DMS114 treated with DMSO at 0.1 percent for 48 hours (cell line): ENCODE measurements around the gene DSC3.
"Not testable (repeated sequence)": the region's sequence is repeated elsewhere in the genome, so short reads cannot be mapped to it uniquely, and the experiment has no call there.

Experiments
- DNase-seq: peaks from one replicate; lab custom pipeline; 2025; ENCODE audit not compliant: unreplicated experiment; lab: John Stamatoyannopoulos, UW

The DSC3 gene

GRCh38 chr18:30978091-30978490 lies 64.5 kb downstream of the DSC3 start:
- DNase-seq, result not testable (repeated sequence)

GRCh38 chr18:30971338-30971956 lies 71.1 kb downstream of the DSC3 start:
- DNase-seq, result peak; percentile 32

- peak; percentile 9 for DNase-seq
These were observed 72.2 kb downstream of the DSC3 start for GRCh38 chr18:30970196-30970816.

GRCh38 chr18:30969670-30970170 lies 72.8 kb downstream of the DSC3 start:
- DNase-seq, result no peak

- DNase-seq, result no peak
These were observed 74.8 kb downstream of the DSC3 start for GRCh38 chr18:30967701-30968100.

GRCh38 chr18:30965237-30965636 lies 77.3 kb downstream of the DSC3 start:
- DNase-seq, result no peak

GRCh38 chr18:30960661-30961060 lies 81.9 kb downstream of the DSC3 start:
- DNase-seq, result no peak

GRCh38 chr18:30957066-30957465 lies 85.5 kb downstream of the DSC3 start:
- no peak for DNase-seq

- no peak for DNase-seq
These were observed 88.3 kb downstream of the DSC3 start for GRCh38 chr18:30954262-30954661.

GRCh38 chr18:30945761-30946160 lies 96.8 kb downstream of the DSC3 start:
- DNase-seq, result no peak

GRCh38 chr18:30944773-30945417 lies 97.6 kb downstream of the DSC3 start:
- no peak for DNase-seq

GRCh38 chr18:30940952-30941539 lies 101.5 kb downstream of the DSC3 start:
- no peak for DNase-seq
